Large intestine (tissue), 12 donors: Measurements from ENCODE around the gene WNK3. TPM values are rescaled to one million over a fixed set of nuclear protein-coding genes. Genes with fewer than 3 reads are reported as not detected.
A peak's percentile ranks its signal among the peaks of the same experiment; 100 is the strongest.
"Not testable (repeated sequence)": the region's sequence is repeated elsewhere in the genome, so short reads cannot be mapped to it uniquely, and the experiment has no call there.

Experiments
- DNase-seq, 2 donors: peaks; one replicate each; pipeline versions ENCODE4 v3.0.0 to v3.0.0-alpha.2; 2013
- H3K27ac ChIP-seq: one replicate; pipeline ENCODE4 v1.5.1; 2013; ENCODE audit warnings: low read length
- H3K27me3 ChIP-seq: 2 replicates; pipeline ENCODE4 v1.6.1; 2013; ENCODE audit warnings: low read length; ENCODE audit not compliant: control insufficient read depth, insufficient read depth
- H3K36me3 ChIP-seq: 2 replicates; pipeline ENCODE4 v1.6.1; 2013; ENCODE audit warnings: low read length; ENCODE audit not compliant: control insufficient read depth, insufficient read depth
- H3K4me1 ChIP-seq: one replicate; pipeline ENCODE4 v1.6.1; 2013; ENCODE audit warnings: low read length; ENCODE audit not compliant: control insufficient read depth, insufficient read depth
- H3K4me3 ChIP-seq: one replicate; pipeline ENCODE4 v1.5.1; 2013; ENCODE audit warnings: low read length
- H3K9me3 ChIP-seq: one replicate; pipeline ENCODE4 v1.6.1; 2013; ENCODE audit warnings: mild to moderate bottlenecking, low read depth, low read length, moderate library complexity; ENCODE audit not compliant: control insufficient read depth
- WGBS: methylation state at CpG from one replicate; pipeline ENCODE4 v1.1.5; 2013; ENCODE audit warnings: low lambda C conversion rate; ENCODE audit not compliant: insufficient coverage; 5-methylcytosine and 5-hydroxymethylcytosine counted together
- long read RNA-seq, 11 donors: transcript quantifications; one replicate each; lab custom pipeline, GENCODE V29; 2026
- polyA plus RNA-seq: library from polyadenylated mRNA; unstranded; fragments of 120-200 nt; gene quantifications from one replicate; pipeline ENCODE4 v1.2.1, GENCODE V29; 2013

Gene WNK3
- 1.4 TPM for polyA plus RNA-seq
- long read RNA-seq, donor 1 = 0 reads
- long read RNA-seq, donor 2 = 0 reads
- long read RNA-seq, donor 3 = 0 reads
- long read RNA-seq, donor 4 = 0 reads
- long read RNA-seq, donor 5 = 0 reads
- long read RNA-seq, donor 6 = 0 reads
- long read RNA-seq, donor 7 = 0 reads
- long read RNA-seq, donor 8 = 0 reads
- long read RNA-seq, donor 9 = 0 reads
- long read RNA-seq, donor 10 = 0 reads
- long read RNA-seq, donor 11 = 0 reads

GRCh38 chrX:54357414-54358377 is at the start of gene WNK3:
WNK3 (minus strand) TSS chrX:54358046.
- Histone ChIP-seq H3K4me3 (peak within 1 kb of the TSS; percentile 52), H3K27me3 (no peaks in the 10 kb centered on the region), H3K4me1 (peaks cover 3% of the 10 kb centered on the region), H3K36me3 (no peaks in the 10 kb centered on the region), H3K27ac (peak within 1 kb of the TSS; percentile 80), H3K9me3 (no peaks in the 10 kb centered on the region)
- WGBS = no CpG with 5 or more reads among the region's 88 CpGs
- DNase-seq = peak; percentile 48 to 61

GRCh38 chrX:54407266-54407665 is 49.4 kb upstream of the WNK3 start:
- Histone ChIP-seq H3K4me3 (no peak overlapping the region), H3K27me3 (no peaks in the 10 kb centered on the region), H3K36me3 (no peaks in the 10 kb centered on the region), H3K27ac (no peak overlapping the region), H3K4me1 (no peaks in the 10 kb centered on the region), H3K9me3 (no peaks in the 10 kb centered on the region)
- WGBS = no CpG with 5 or more reads among the region's 2 CpGs
- no peak for DNase-seq

- DNase-seq = no peak
- no peaks in the 10 kb centered on the region for H3K36me3 ChIP-seq
- no CpG with 5 or more reads among the region's 1 CpG for WGBS
- no peak overlapping the region for H3K27ac ChIP-seq
- H3K4me3 ChIP-seq = no peak overlapping the region
- no peaks in the 10 kb centered on the region for H3K9me3 ChIP-seq
- H3K27me3 ChIP-seq = no peaks in the 10 kb centered on the region
- no peaks in the 10 kb centered on the region for H3K4me1 ChIP-seq
These were observed 39.3 kb upstream of the WNK3 start for GRCh38 chrX:54397113-54397512.

GRCh38 chrX:54386314-54386713 is 28.5 kb upstream of the WNK3 start:
- H3K9me3 ChIP-seq = no peaks in the 10 kb centered on the region
- no peaks in the 10 kb centered on the region for H3K36me3 ChIP-seq
- H3K4me1 ChIP-seq = no peaks in the 10 kb centered on the region
- H3K27me3 ChIP-seq = no peaks in the 10 kb centered on the region
- no peak overlapping the region for H3K4me3 ChIP-seq
- no peak overlapping the region for H3K27ac ChIP-seq
- no CpG with 5 or more reads among the region's 1 CpG for WGBS
- no peak for DNase-seq

- no CpG with 5 or more reads among the region's 5 CpGs for WGBS
These were observed 26.8 kb upstream of the WNK3 start for GRCh38 chrX:54384661-54385060.

GRCh38 chrX:54359408-54359807 is 1.6 kb upstream of the WNK3 start:
- Histone ChIP-seq H3K27me3 (no peaks in the 10 kb centered on the region), H3K4me3 (peak overlapping the region; percentile 52), H3K9me3 (no peaks in the 10 kb centered on the region), H3K27ac (no peak overlapping the region), H3K4me1 (peaks cover 3% of the 10 kb centered on the region), H3K36me3 (no peaks in the 10 kb centered on the region)
- no CpG with 5 or more reads among the region's 4 CpGs for WGBS
- no peak for DNase-seq

More at GRCh38 chrX:54384661-54385060, 26.8 kb upstream of the WNK3 start:
- not testable (repeated sequence) for H3K27ac ChIP-seq, H3K4me1 ChIP-seq, H3K4me3 ChIP-seq, H3K9me3 ChIP-seq, H3K36me3 ChIP-seq, DNase-seq, H3K27me3 ChIP-seq

GRCh38 chrX:54358424-54359211 is 772 bp upstream of the WNK3 start:
- Histone ChIP-seq H3K36me3 (no peaks in the 10 kb centered on the region), H3K27ac (peak overlapping the region; percentile 80), H3K27me3 (no peaks in the 10 kb centered on the region), H3K4me3 (peak overlapping the region; percentile 52), H3K9me3 (no peaks in the 10 kb centered on the region), H3K4me1 (peaks cover 3% of the 10 kb centered on the region)
- DNase-seq = peak; percentile 53 to 81
- WGBS = no CpG with 5 or more reads among the region's 54 CpGs

GRCh38 chrX:54352677-54353076 is 5.2 kb downstream of the WNK3 start:
- Histone ChIP-seq H3K27me3 (no peaks in the 10 kb centered on the region), H3K4me1 (no peaks in the 10 kb centered on the region), H3K9me3 (no peaks in the 10 kb centered on the region), H3K36me3 (no peaks in the 10 kb centered on the region), H3K27ac (no peak overlapping the region), H3K4me3 (no peak overlapping the region)
- DNase-seq = no peak
- no CpG with 5 or more reads among the region's 2 CpGs for WGBS

- not testable (repeated sequence) for DNase-seq, H3K27ac ChIP-seq, H3K27me3 ChIP-seq, H3K9me3 ChIP-seq, H3K4me1 ChIP-seq, H3K4me3 ChIP-seq, H3K36me3 ChIP-seq
- WGBS = 100% methylated on average over 1 of the region's 10 CpGs
These were observed 20.5 kb downstream of the WNK3 start for GRCh38 chrX:54337383-54337782.

- Histone ChIP-seq H3K27ac (no peak overlapping the region), H3K4me3 (no peak overlapping the region), H3K27me3 (no peaks in the 10 kb centered on the region), H3K36me3 (no peaks in the 10 kb centered on the region), H3K9me3 (no peaks in the 10 kb centered on the region), H3K4me1 (no peaks in the 10 kb centered on the region)
- no CpG with 5 or more reads among the region's 8 CpGs for WGBS
- peak in 1 of 2 donors; percentile 3 for DNase-seq
These were observed 32.8 kb downstream of the WNK3 start for GRCh38 chrX:54325077-54325476.
